Umbilical cord (tissue), 2 donors: ENCODE measurements around the gene ANAPC1. TPM values are rescaled to one million over a fixed set of nuclear protein-coding genes. Genes with fewer than 3 reads are reported as not detected.
"Not testable (repeated sequence)": the region's sequence is repeated elsewhere in the genome, so short reads cannot be mapped to it uniquely, and the experiment has no call there.

Experiments
- DNase-seq: peaks from one replicate; pipeline ENCODE4 v3.0.0-alpha.2; 2015; ENCODE audit warnings: low spot score
- total RNA-seq: library from RNA; depleted of rRNA; stranded (reverse); fragments of >200 nt; gene quantifications from one replicate; pipeline ENCODE4 v1.2.3, GENCODE V29; 2014; ENCODE audit warnings: low replicate concordance; ENCODE audit not compliant: insufficient read depth

The ANAPC1 gene
- 39.2 TPM for total RNA-seq

GRCh38 chr2:111883661-111884591 is at the start of gene ANAPC1:
Gene ANAPC1, minus strand, starts transcription at chr2:111884193. Its CDS starts 3,368 bp downstream, at chr2:111880825.
- peak; percentile 91 for DNase-seq

GRCh38 chr2:111932841-111933291 is 48.9 kb upstream of the ANAPC1 start:
- no peak for DNase-seq

- peak; percentile 37 for DNase-seq
Measured at GRCh38 chr2:111930875-111931274, 46.9 kb upstream of the ANAPC1 start.

- no peak for DNase-seq
Measured at GRCh38 chr2:111930409-111930808, 46.4 kb upstream of the ANAPC1 start.

- DNase-seq: no peak
Measured at GRCh38 chr2:111927723-111928122, 43.7 kb upstream of the ANAPC1 start.

GRCh38 chr2:111924617-111925107 is 40.7 kb upstream of the ANAPC1 start:
- no peak for DNase-seq

- DNase-seq: peak; percentile 43
Measured at GRCh38 chr2:111923276-111923804, 39.3 kb upstream of the ANAPC1 start.

GRCh38 chr2:111919794-111920608 is 36.0 kb upstream of the ANAPC1 start:
- DNase-seq: no peak

- no peak for DNase-seq
Measured at GRCh38 chr2:111919365-111919764, 35.4 kb upstream of the ANAPC1 start.

- DNase-seq: peak; percentile 62
Measured at GRCh38 chr2:111918383-111918806, 34.4 kb upstream of the ANAPC1 start.

GRCh38 chr2:111917106-111917505 is 33.1 kb upstream of the ANAPC1 start:
- no peak for DNase-seq

- no peak for DNase-seq
Measured at GRCh38 chr2:111912547-111912946, 28.6 kb upstream of the ANAPC1 start.

GRCh38 chr2:111911295-111911977 is 27.4 kb upstream of the ANAPC1 start:
- not testable (repeated sequence) for DNase-seq

GRCh38 chr2:111910609-111911277 is 26.8 kb upstream of the ANAPC1 start:
- no peak for DNase-seq

- not testable (repeated sequence) for DNase-seq
Measured at GRCh38 chr2:111909997-111910396, 26.0 kb upstream of the ANAPC1 start.

GRCh38 chr2:111909079-111909478 is 25.1 kb upstream of the ANAPC1 start:
- no peak for DNase-seq

GRCh38 chr2:111908578-111908977 is 24.6 kb upstream of the ANAPC1 start:
- no peak for DNase-seq

- DNase-seq: no peak
Measured at GRCh38 chr2:111905990-111906735, 22.2 kb upstream of the ANAPC1 start.

- not testable (repeated sequence) for DNase-seq
Measured at GRCh38 chr2:111905475-111905869, 21.5 kb upstream of the ANAPC1 start.
